GM19025 (cell line): ENCODE measurements around the gene MINDY2.
"Not testable (repeated sequence)": the region's sequence is repeated elsewhere in the genome, so short reads cannot be mapped to it uniquely, and the experiment has no call there.

ENCODE experiments used
- ATAC-seq: cut with Tn5 transposase; IDR thresholded peaks from one replicate; pipeline ENCODE4 v1.9.1; 2021; ENCODE audit warnings: mild to moderate bottlenecking, low read depth, moderate library complexity; ENCODE audit not compliant: unreplicated experiment

The MINDY2 gene

GRCh38 chr15:58795825-58796224, 24.7 kb downstream of the MINDY2 start:
- no peak for ATAC-seq

DNA sequence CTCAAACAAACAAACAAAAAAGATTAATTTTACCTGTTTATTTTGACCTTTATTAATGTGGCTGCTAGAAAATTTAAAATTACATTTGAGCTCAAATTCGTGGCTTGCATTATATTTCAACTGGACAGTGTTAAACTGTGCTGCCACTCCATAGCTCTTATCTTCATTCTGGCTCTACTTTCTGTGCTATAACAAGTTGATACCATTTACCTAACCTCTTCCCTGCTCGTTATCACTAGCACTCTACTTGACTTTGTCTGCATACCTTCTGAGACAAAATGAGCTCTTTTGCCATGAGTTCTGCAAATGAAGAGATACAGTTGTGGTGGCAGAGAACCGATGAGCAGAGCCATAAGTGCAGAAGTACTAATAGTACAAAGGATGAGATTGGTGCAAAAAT, 26.4 kb downstream of the MINDY2 start:
- no peak for ATAC-seq

DNA sequence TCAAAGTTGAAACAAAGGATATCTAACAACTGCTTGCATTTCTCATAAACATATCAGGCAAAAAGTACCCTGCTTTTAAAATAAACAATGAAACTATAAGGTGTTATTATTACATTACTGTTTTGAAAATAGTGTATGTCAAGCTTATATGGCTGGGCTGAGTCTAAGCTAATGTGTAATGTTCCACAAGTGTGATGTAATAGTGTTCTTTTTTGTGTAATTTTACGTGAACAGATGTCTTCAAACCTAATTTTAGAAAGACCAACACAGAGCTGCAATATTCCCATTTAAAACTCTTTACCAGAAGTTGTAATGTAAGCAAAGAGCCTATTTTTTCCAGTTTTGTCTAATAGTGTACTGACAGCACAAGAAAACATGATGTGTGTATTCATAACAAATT, 34.0 kb downstream of the MINDY2 start:
- no peak for ATAC-seq

DNA sequence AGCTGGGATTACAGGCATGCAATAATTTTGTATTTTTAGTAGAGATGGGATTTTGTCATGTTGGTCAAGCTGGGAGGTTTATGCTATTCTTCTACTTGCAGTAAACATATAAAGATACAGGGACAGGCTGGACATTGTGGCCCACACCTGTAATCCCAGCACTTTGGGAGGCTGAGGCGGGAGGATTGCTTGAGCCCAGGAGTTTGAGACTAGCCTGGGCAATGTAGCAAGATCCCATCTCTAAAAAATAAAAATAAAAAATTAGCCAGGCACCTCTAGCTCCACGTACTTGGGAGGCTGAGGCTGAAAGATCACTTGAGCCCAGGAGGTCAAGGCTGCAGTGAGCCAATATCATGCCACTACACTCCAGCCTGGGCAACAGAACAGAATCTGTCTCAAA, 52.2 kb downstream of the MINDY2 start:
- not testable (repeated sequence) for ATAC-seq

DNA sequence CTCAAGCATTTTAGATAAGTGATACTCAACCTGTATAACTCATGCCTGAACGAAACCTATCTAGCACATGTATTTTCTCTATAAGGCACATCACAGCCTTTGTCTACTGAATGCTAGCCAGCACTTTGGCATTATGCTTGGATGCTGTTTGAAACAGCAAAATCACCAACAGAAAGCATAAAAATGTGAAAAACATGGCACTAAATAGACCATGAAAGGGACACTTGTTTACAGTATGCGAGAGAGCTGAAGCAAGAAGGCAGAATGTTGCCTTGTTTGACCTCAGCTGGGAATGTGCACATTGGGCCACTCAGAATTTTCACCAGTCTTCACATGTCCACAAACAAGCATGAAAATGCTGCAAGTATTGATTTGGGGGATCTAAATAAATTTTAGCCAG, 59.5 kb downstream of the MINDY2 start:
- no peak for ATAC-seq

- ATAC-seq = not testable (repeated sequence)
These were observed 62.8 kb downstream of the MINDY2 start for GRCh38 chr15:58833681-58834426.

DNA sequence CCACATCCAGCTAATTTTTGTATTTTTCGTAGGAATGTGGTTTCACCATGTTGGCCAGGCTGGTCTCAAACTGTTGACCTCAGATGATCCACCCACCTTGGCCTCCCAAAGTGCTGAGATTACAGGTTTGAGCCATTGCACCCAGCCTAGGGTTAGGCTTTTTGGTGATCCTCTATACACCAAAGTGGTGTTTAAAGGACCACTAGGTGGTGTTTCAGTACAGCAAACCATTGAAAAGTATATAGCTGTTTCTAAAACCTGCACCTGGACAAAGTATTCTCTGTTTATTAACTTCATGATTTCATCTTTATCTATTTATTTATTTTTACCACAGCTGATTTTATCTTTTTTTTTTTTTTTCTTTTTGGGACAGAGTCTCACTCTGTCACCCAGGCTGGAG, 68.4 kb downstream of the MINDY2 start:
- no peak for ATAC-seq

- no peak for ATAC-seq
These were observed 68.9 kb downstream of the MINDY2 start for GRCh38 chr15:58840048-58840447.

- ATAC-seq = no peak
These were observed 71.8 kb downstream of the MINDY2 start for GRCh38 chr15:58842713-58843396.

DNA sequence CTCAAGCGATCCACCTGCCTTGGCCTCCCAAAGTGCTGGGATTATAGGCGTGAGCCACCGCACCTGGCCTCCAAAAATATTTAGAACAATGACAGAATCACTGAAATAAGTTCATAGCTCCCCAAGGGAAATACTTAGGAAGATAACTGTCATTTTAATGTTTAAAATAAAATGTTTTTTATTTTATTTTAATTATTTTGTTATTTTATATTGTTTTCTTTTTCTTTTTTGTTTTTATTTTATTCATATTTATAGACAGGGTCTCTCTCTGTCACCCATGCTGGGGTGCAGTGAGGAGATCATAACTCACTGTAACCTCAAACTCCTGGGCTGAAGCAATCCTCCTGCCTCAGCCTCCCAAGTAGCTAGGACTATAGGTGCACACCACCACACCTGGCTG, 80.1 kb downstream of the MINDY2 start:
- ATAC-seq = not testable (repeated sequence)

- ATAC-seq = no peak
These were observed 81.2 kb downstream of the MINDY2 start for GRCh38 chr15:58852347-58852746.

DNA sequence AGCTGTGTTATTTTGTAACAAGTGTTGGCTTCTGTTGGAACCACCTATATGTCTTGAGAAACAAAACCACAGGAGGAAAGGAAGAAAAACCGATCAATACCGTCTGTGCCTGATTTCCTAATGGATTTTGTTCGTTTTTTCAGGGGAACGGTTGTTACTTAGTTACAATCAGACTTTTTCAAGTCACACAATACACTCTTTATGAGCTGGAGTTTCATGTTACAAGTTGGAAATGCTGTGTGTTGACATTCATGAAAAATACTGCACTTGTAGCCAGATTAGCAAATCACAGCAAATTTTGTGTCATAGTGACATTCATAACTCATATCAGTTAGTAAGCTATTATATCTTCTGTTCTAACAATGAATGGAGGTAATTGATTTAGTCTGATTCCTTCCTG, 83.5 kb downstream of the MINDY2 start:
- ATAC-seq = no peak

DNA sequence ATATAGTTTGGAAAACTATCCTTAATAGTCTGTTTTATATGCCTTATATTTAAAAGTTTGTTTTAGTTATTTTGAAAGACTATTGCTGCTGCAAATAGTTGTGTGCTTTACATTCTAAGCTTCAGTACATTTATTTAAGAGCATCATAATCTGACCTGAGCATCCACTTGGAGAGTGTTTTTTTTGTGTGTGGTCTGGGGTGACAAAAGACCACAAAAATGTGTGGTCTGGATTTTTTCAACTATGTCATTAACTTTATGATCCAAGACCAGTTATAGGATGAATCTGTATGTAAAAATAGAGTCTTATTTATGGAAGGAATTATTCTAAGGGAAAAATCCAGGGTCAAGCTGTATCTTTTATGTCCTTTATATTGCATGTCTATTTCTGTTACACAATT, 85.0 kb downstream of the MINDY2 start:
- ATAC-seq = no peak

DNA sequence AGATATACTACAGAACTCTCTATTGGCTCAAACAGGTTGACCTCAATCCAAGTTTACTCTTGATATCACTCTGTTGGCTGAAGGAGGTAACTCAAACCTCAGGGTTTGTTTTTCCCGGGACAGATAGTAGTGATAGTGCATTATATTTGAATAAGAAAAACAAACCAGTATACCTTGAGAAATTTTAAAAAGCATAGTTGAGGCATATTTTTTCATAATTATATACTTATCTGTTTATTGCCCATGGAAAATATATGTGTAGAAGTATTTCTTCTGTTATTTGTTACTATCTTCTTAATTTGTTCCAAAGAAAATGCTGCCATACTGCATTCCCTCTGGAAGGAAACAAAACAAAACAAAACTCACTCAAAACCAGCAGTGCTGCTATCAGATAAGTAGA, 85.5 kb downstream of the MINDY2 start:
- ATAC-seq = not testable (repeated sequence)

GRCh38 chr15:58862326-58862725, 91.2 kb downstream of the MINDY2 start:
- no peak for ATAC-seq

DNA sequence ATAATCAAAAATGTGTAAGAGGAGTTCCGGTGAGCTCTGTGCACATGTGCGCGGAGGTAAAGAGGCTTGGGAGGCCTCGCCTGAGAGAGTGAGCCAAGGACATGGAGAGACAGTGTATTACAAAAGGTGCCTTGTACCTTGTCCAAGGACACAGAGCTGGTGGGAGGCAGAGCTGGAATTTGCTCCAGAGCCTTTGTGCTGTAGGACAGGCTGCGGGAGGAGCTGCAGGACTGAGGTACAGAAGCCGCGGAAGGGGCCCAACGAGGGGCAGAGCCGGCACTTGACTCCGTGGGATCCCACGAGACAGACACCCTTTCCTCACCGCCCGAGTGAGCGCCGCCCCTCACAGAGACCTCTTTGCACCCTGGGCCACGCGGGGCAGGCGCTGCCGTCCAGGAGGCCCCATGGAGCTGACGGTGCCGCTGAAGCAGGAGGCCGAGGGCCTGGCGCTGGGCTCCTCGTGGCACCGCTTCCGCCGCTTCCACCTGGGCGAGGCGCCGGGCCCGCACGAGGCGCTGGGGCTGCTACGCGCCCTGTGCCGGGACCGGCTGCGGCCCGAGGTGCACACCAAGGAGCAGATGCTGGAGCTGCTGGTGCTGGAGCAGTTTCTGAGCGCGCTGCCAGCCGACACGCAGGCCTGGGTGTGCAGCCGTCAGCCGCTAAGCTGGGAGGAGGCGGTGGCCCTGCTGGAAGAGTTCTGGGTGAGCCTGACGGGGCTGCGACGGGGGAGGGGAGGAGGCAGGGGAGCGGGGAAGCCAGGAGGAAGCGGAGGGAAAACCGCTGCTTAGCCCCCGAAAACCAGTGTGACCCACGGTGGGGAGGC, 93.7 kb downstream of the MINDY2 start:
- ATAC-seq = no peak

- ATAC-seq = no peak
These were observed 94.4 kb downstream of the MINDY2 start for GRCh38 chr15:58865425-58865880.

GRCh38 chr15:58867926-58868325, 96.8 kb downstream of the MINDY2 start:
- ATAC-seq = no peak

DNA sequence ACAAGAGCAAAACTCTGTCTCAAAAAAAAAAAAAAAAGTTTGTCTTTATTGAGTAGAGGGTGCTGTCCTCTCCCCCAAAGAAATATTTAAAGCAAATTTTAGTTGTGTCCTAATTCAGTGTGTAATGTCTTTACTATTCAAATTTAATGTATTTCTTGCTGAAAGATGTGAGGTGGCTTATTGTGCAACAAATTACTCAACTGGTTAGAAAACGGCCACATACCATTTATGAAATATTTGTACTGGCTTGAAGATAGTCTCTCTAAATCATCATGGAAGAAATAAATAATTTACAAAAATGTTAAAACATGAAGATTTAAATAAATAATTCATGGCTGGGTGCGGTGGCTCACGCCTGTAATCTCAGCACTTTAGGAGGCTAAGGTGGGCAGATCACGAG, 99.3 kb downstream of the MINDY2 start:
- ATAC-seq = no peak

- ATAC-seq = no peak
These were observed 102.2 kb downstream of the MINDY2 start for GRCh38 chr15:58873267-58873666.

DNA sequence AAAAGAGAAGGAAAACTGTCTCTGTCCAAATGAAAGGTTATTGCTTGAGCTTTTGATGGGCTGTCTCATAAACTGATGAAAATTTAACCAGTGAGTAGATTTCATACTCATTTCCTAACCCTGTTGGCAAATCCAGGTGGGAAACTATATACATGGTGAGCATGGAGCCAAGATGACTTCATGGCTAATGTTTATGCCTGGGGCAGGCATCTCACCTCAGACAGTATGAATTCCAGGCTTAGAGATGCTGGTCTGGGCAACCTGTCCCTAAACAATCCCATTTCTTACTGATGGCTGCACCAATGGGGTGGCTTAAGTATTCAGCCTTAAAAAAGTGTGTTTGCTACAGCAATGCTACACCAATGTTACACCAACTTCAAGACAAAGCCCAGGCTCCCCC, 104.2 kb downstream of the MINDY2 start:
- no peak for ATAC-seq
